ENCODE data around the gene ANXA8L1.
"Not testable (repeated sequence)": the region's sequence is repeated elsewhere in the genome, so short reads cannot be mapped to it uniquely, and the experiment has no call there.

- TF ChIP-seq POLR2A, CTCF, EP300, POLR2AphosphoS5 (IDR thresholded peaks at IDR 0.05): not testable (repeated sequence)
Observed at GRCh38 chr10:46378108-46378507, 2.5 kb downstream of the ANXA8L1 start.

Data from sigmoid colon (tissue), 4 donors.